ENCODE measurements around the gene DOK3. TPM values are rescaled to one million over a fixed set of nuclear protein-coding genes. Genes with fewer than 3 reads are reported as not detected.

DOK3 gene
- polyA plus RNA-seq, 2 of the 4 experiments (the other 2 are of a cell fraction), result 1.3 to 7.1 TPM

DNA sequence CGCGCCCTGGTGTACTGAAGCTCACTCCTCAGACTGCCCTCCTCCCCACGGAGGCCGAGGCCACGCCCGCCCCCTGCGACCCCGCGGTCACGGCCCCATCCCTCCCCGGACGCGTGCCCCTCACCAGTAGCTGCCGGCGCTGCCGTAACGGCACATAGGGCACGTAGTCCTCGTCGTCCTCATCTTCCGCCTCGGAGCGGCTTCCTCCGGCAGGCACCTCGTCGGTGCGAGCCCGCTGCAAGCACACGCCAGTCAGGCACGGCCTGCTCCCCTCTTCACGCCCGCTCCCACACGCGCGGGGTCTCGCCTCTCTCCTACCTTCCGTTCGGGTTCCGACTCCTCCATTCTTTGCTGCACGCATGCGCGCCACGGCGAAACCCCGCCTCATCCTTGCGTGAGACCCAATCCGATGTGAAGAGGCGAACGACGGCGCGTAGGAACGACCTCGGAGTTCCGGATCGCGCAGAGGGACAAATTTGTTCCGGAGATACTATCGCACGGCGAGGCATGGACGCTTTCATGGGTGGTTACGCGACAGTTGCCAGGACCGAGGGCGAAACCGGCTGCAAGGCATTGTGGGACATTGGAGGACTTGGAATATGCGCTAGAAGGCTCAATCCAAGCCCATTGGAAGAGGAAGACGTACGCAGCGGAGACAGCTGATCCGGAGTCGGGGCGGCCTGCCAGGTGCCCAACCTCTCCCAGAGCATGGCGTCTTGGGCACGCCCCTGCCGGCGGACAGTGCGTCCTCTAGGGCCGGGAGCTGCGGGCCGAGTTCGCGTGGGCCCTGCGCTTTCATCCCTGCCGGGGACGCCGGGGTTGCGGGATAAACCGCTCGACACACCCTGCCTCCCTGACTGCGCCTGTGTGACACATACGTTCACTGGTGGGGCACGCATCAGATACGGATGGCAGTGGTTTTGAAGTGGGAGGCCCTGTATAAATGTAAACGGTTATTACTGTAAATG is 7.3 kb upstream of the DOK3 start, which contains the start of gene DDX41:
DDX41 (minus strand) TSS at position 361 of the 968 bp plus-strand sequence; CDS start at position 345, 16 bp downstream.
- peaks cover 19% of the 10 kb centered on the region for H3K4me1 ChIP-seq
- peak within 1 kb of the TSS; percentile 98 for H3K4me3 ChIP-seq
- ATAC-seq (peak; percentile 88 to 93), FAIRE-seq (peak; percentile 99), DNase-seq (ENCODE audit: low read depth in 1 of 2, low spot score in 1 of 2) (peak; percentile 98 to 99)
- peak within 1 kb of the TSS; percentile 94 to 95 for H3K27ac ChIP-seq
- peak in 1 of 2 experiments; percentile 29; a peak in 2 of 5 replicates for TF ChIP-seq RAD21 (conservative IDR thresholded peaks at IDR 0.05 in 1 of 2, IDR thresholded peaks at IDR 0.05 in 1 of 2)
- no peak for TF ChIP-seq CBX2 (IDR thresholded peaks at IDR 0.05; ENCODE audit: borderline replicate concordance, low read depth)
- no peak for TF ChIP-seq RCOR1 (IDR thresholded peaks at IDR 0.05; ENCODE audit: low read depth, low read length)
- peak; percentile 92 for TF ChIP-seq GATA3 (IDR thresholded peaks at IDR 0.05; ENCODE audit: borderline replicate concordance)
- peak; percentile 79 for TF ChIP-seq POLR2A (IDR thresholded peaks at IDR 0.05; ENCODE audit: low read length)
- peak; percentile 70; the same call in 1 of the 2 replicates for TF ChIP-seq POLR2AphosphoS2 (conservative IDR thresholded peaks at IDR 0.05; ENCODE audit: low read length)
- TF ChIP-seq, protein P1, sequence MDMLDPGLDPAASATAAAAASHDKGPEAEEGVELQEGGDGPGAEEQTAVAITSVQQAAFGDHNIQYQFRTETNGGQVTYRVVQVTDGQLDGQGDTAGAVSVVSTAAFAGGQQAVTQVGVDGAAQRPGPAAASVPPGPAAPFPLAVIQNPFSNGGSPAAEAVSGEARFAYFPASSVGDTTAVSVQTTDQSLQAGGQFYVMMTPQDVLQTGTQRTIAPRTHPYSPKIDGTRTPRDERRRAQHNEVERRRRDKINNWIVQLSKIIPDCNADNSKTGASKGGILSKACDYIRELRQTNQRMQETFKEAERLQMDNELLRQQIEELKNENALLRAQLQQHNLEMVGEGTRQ (IDR thresholded peaks at IDR 0.05), result peak; percentile 23; the same call in 1 of the 2 replicates
- peak; percentile 23; the same call in 1 of the 2 replicates for TF ChIP-seq PHF8 (IDR thresholded peaks at IDR 0.05; ENCODE audit: borderline replicate concordance, low read depth)
- TF ChIP-seq CBX8 (IDR thresholded peaks at IDR 0.05), result no peak
- no peak for TF ChIP-seq NR3C1 (IDR thresholded peaks at IDR 0.05)
- no peak for TF ChIP-seq ZSCAN20 (CRISPR knock-in tag; IDR thresholded peaks at IDR 0.05)
- TF ChIP-seq, protein P2, sequence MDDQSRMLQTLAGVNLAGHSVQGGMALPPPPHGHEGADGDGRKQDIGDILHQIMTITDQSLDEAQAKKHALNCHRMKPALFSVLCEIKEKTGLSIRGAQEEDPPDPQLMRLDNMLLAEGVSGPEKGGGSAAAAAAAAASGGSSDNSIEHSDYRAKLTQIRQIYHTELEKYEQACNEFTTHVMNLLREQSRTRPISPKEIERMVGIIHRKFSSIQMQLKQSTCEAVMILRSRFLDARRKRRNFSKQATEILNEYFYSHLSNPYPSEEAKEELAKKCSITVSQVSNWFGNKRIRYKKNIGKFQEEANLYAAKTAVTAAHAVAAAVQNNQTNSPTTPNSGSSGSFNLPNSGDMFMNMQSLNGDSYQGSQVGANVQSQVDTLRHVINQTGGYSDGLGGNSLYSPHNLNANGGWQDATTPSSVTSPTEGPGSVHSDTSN (IDR thresholded peaks at IDR 0.05), result peak; percentile 82; the same call in 1 of the 2 replicates
- TF ChIP-seq, protein P3, sequence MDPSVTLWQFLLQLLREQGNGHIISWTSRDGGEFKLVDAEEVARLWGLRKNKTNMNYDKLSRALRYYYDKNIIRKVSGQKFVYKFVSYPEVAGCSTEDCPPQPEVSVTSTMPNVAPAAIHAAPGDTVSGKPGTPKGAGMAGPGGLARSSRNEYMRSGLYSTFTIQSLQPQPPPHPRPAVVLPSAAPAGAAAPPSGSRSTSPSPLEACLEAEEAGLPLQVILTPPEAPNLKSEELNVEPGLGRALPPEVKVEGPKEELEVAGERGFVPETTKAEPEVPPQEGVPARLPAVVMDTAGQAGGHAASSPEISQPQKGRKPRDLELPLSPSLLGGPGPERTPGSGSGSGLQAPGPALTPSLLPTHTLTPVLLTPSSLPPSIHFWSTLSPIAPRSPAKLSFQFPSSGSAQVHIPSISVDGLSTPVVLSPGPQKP (IDR thresholded peaks at IDR 0.05; ENCODE audit: low read depth, low read length), result no peak
- peak; percentile 94 for TF ChIP-seq RFX5 (IDR thresholded peaks at IDR 0.05)
- TF ChIP-seq MYC (IDR thresholded peaks at IDR 0.05; ENCODE audit: borderline replicate concordance, low read length), result peak; percentile 35; the same call in 1 of the 2 replicates
- no peak for TF ChIP-seq SMC3 (IDR thresholded peaks at IDR 0.05)
- TF ChIP-seq KDM5A (IDR thresholded peaks at IDR 0.05), result peak; percentile 87
- TF ChIP-seq, protein P4, sequence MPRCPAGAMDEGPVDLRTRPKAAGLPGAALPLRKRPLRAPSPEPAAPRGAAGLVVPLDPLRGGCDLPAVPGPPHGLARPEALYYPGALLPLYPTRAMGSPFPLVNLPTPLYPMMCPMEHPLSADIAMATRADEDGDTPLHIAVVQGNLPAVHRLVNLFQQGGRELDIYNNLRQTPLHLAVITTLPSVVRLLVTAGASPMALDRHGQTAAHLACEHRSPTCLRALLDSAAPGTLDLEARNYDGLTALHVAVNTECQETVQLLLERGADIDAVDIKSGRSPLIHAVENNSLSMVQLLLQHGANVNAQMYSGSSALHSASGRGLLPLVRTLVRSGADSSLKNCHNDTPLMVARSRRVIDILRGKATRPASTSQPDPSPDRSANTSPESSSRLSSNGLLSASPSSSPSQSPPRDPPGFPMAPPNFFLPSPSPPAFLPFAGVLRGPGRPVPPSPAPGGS (IDR thresholded peaks at IDR 0.05), result 0 out of 3 replicates have a peak, but pooled peaks have one; percentile 57
- no peak for TF ChIP-seq FOSB (CRISPR knock-in tag; IDR thresholded peaks at IDR 0.05)
- TF ChIP-seq, protein P5, sequence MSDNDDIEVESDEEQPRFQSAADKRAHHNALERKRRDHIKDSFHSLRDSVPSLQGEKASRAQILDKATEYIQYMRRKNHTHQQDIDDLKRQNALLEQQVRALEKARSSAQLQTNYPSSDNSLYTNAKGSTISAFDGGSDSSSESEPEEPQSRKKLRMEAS (IDR thresholded peaks at IDR 0.05), result peak; percentile 97
- peak in 1 of 2 experiments; percentile 93; a peak in 3 of 5 replicates for TF ChIP-seq JUN (IDR thresholded peaks at IDR 0.05)
- TF ChIP-seq RNF2 (IDR thresholded peaks at IDR 0.05; ENCODE audit: borderline replicate concordance, low read depth), result no peak
- no peaks in the 10 kb centered on the region for H3K9me3 ChIP-seq
- ChIA-PET CTCF (interaction anchor here (0.9 to 2.8 kb wide), 5 partner anchors 13 to 112 kb away, joined by 3 to 29 read pairs (median 3); no protein-coding TSS in a partner anchor), POLR2A (interaction anchor here (0.5 to 1.5 kb wide), 9 partner anchors 10 to 430 kb away, joined by 3 to 6 read pairs (median 4); partner anchors contain the start of genes B4GALT7, FGFR4 and PDLIM7)
- WGBS (ENCODE audit: missing lambda C conversion rate), result 1% methylated on average over 64 of the region's 96 CpGs
- H3K4me2 ChIP-seq, result peak within 1 kb of the TSS; percentile 100

All from A549 (cell line).